Fibroblast of skin of left quadriceps (primary cell): ENCODE data around the gene ALG14.

Experiments used
- DNase-seq, 2 experiments: peaks; one replicate each; pipeline ENCODE4 v3.0.0-alpha.2; 2013; ENCODE audit warnings: low read depth in 2 of 2

The ALG14 gene

GRCh38 chr1:94931254-94931841 is 141.4 kb downstream of the ALG14 start:
- DNase-seq = no peak

DNA sequence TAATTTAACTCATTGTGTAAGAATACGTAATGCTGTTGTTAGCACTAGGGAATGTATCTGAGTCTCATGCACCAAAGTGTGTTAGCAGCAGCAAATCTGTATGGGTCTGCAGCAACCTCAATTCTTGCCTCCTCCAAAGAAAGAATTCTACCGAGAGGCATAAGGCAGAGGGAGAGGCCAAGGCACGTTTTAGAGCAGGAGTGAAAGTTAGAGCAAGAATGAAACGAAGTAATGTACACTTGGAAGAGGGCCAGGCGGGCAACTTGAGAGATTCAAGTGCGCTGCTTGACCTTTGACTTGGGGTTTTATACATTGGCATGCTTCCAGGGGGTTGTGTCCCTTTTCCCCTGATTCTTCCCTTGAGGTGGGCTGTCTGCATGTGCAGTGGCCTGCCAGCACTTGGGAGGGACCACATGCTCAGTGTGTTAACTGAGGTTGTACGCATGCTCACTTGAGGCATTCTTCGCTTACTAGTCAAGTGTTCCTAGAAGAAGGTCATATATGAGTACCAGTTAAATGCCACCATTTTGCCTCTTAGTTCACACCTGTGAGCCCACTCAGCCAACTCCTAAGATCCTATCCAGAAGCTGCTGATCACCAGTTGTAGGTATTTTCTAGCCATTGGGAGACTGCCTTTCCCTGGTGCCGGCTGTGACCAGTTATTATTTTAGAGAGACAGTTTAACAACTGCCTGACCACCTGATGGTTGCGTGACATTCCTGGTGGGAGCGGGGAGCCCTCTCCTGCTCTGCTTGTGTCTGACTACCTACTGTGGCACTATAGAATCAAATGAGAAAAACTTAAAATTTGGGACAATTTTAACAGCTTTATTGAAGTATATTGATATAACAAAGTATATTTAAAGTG is 143.2 kb downstream of the ALG14 start:
- no peak for DNase-seq

- no peak for DNase-seq
Measured at GRCh38 chr1:94928293-94928939, 144.3 kb downstream of the ALG14 start.

DNA sequence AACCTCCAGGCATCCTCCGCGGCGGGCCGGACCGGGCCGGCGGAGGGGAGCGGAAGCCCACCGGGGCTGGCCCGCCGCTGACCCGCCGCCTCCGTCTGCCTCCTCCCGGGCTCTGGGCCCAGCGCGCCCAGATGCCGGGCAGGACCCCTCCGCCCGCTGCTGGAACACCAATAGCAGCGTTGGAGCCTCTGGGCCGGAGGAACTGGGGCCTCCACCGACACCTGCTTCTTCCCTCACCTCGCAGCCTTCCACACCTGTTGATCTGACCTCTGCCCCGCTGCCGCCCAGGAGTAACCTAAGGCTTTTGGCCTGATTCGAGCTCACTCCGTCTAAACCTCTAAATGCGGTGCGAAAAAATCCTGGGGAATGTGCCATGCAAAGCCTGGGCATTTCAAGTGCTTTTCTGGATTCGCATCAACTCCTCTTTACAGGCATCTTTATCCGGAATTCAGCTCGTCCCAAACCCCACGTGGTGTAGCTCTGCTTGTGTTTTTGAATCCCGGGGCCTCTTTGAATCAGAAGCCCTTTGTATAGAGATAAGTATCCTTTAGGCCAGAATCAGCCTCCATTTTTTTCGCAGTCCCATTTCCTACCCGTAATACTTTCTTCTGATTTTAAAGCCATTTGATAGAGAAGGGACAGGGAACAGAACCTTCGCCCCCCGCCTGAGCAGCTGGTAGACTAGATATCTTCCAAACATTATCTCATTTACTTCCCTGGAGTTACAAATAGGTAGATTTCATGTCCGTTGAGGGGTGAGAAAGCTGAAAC is 145.2 kb downstream of the ALG14 start:
- no peak for DNase-seq

DNA sequence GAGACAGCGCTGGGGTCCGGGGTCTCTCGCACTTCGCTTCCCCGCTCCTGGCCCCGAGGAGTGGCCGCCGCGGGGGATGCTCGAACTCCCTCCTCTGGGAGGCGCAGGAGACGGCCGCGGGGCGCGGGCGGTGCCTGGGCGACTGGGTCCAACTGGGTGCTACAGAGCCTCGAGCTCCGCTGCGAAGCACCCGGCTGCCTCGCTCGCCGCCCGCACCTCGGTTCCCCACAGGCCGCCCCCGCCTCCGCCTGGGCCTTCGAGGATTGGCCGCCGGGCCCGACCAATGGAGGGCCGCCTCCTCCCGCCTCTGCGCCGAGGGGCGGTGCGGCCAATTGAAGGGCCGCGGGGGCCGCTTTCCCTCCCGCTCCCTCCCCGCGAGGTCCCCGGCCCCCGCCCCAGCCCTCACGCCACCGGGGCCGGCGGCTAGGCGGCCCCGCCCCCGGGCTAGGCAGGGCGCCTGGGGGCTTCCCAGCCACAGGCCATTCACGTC is 145.8 kb downstream of the ALG14 start, which contains the start of gene CNN3:
TSS of gene CNN3 (minus strand) at position 196 of the 490 bp plus-strand sequence. CDS start 216 bp downstream, outside the sequence.
- peak; percentile 83 for DNase-seq

DNA sequence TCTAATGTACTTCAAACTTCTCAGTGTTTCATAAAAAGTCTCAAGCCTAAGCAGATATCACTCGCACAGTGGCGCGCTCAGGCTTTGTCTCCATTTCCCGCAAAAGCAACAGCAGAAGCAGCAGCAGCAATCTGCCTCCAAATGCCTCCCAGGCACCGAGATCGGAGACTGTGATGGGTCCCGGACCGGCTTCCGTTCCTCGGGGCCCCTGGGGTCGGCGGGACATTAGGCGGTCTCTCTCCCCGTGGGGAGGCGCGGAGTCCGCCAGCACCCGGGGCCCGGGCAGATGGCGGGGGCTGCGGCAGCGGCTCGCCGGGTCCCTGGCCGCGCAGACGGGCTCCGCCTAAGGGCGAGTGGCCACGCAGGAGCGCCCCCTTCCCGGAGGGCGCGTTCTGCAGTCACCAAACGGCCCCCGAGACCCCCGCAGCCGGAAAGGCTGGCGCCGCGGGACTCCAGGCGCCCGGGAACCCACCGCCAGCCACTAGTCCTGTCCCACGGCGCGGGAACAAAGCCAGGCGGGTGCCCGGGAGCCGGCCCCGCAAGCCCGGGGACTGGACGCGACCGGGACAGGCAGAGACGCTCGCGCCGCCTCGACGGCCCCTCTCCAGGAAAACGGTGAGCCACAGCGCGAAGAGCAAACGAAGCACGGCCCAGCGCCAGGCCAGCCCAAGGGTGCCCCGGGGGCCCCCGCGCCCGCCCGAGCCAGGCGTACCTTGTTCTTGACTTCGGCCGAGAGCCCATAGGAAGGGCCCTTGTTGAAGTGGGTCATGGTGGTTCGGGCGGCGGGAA is 146.4 kb downstream of the ALG14 start:
- no peak for DNase-seq

DNA sequence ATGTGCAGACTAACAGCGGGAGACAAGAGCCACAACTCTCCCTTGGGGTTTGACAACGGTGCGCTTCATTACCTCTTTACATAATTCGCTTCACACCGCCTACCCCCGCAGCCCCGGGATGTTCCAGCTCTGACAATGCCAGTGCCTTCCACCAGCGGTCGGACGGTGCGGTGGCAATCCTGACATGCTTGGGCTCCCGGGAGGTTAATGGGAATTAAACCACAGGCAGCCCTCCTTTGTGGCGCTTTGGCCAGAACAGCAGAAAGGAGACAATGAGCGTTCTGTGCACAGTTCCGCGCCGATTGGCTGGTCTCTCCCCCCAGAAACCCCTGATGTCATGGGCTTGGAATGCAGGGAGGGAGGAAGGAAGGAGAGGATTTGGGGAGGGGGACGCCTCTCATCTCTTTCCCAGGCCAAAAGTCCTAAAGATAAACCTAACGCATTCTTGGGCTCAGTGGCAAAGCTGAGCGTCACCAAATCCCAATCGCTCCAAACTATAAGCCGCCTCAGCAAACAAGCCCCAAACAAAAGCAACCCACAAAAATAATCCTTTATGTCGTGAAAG is 147.1 kb downstream of the ALG14 start:
- peak; percentile 87 to 88 for DNase-seq

- DNase-seq = no peak
Measured at GRCh38 chr1:94925004-94925403, 147.7 kb downstream of the ALG14 start.
